NCI-H510A treated with DMSO at 0.1 percent for 48 hours (cell line): ENCODE data around the gene ETS1.

Source experiments
- DNase-seq: peaks from one replicate; lab custom pipeline; 2025; lab: John Stamatoyannopoulos, UW

The ETS1 gene

GRCh38 chr11:128593281-128593680 is 5.9 kb upstream of the ETS1 start:
- no peak for DNase-seq

- DNase-seq, result no peak
Measured at GRCh38 chr11:128592454-128592853, 5.1 kb upstream of the ETS1 start.

- peak; percentile 59 for DNase-seq
Measured at GRCh38 chr11:128590587-128590986, 3.2 kb upstream of the ETS1 start.

- no peak for DNase-seq
Measured at GRCh38 chr11:128589998-128590397, 2.6 kb upstream of the ETS1 start.

- DNase-seq, result no peak
Measured at GRCh38 chr11:128588093-128588492, 735 bp upstream of the ETS1 start.

- DNase-seq, result peak; percentile 29
Measured at GRCh38 chr11:128586689-128587088, 669 bp downstream of the ETS1 start.

GRCh38 chr11:128585498-128586238 is 1.7 kb downstream of the ETS1 start:
- no peak for DNase-seq

- no peak for DNase-seq
Measured at GRCh38 chr11:128584253-128584652, 3.1 kb downstream of the ETS1 start.

- DNase-seq, result peak; percentile 74
Measured at GRCh38 chr11:128582496-128583366, 4.6 kb downstream of the ETS1 start.

GRCh38 chr11:128581561-128582272 is 5.6 kb downstream of the ETS1 start:
- DNase-seq, result no peak

- no peak for DNase-seq
Measured at GRCh38 chr11:128580612-128581011, 6.7 kb downstream of the ETS1 start.

GRCh38 chr11:128579798-128580504 is 7.4 kb downstream of the ETS1 start:
- DNase-seq, result peak; percentile 30

- DNase-seq, result no peak
Measured at GRCh38 chr11:128576555-128576954, 10.8 kb downstream of the ETS1 start.

GRCh38 chr11:128575961-128576350 is 11.4 kb downstream of the ETS1 start:
- DNase-seq, result peak; percentile 35

- no peak for DNase-seq
Measured at GRCh38 chr11:128575174-128575960, 12.0 kb downstream of the ETS1 start.

GRCh38 chr11:128574576-128575011 is 12.8 kb downstream of the ETS1 start:
- DNase-seq, result no peak

GRCh38 chr11:128573638-128574037 is 13.7 kb downstream of the ETS1 start:
- DNase-seq, result no peak

GRCh38 chr11:128572965-128573364 is 14.4 kb downstream of the ETS1 start:
- DNase-seq, result no peak

GRCh38 chr11:128570632-128571031 is 16.7 kb downstream of the ETS1 start:
- no peak for DNase-seq

- DNase-seq, result no peak
Measured at GRCh38 chr11:128569291-128569690, 18.1 kb downstream of the ETS1 start.

- no peak for DNase-seq
Measured at GRCh38 chr11:128568166-128568778, 19.1 kb downstream of the ETS1 start.
